Liver (tissue), 9 donors: ENCODE measurements around the gene TTC34. TPM values are rescaled to one million over a fixed set of nuclear protein-coding genes. Genes with fewer than 3 reads are reported as not detected.
"Not testable (repeated sequence)": the region's sequence is repeated elsewhere in the genome, so short reads cannot be mapped to it uniquely, and the experiment has no call there.

ENCODE experiments used
- DNase-seq: peaks from one replicate; pipeline ENCODE4 v3.0.0-alpha.2; 2017; ENCODE audit warnings: low spot score
- H3K27ac ChIP-seq, 2 donors: one replicate each; pipeline ENCODE4 v1.7.0; 2013; ENCODE audit warnings: inconsistent platforms in 2 of 2, low read length in 2 of 2, control low read depth in 1 of 2, low read depth in 1 of 2, mild to moderate bottlenecking in 1 of 2
- H3K27me3 ChIP-seq, 4 donors: one replicate each; pipeline versions ENCODE4 v1.6.1 to v1.7.0; 2013; ENCODE audit warnings: low read length in 3 of 4, inconsistent platforms in 1 of 4, mild to moderate bottlenecking in 1 of 4, moderate library complexity in 1 of 4; ENCODE audit not compliant: control insufficient read depth in 4 of 4, insufficient read depth in 4 of 4
- H3K36me3 ChIP-seq, 4 donors: one replicate each; pipeline versions ENCODE4 v1.6.1 to v1.7.0; 2013; ENCODE audit warnings: low read length in 3 of 4, mild to moderate bottlenecking in 3 of 4, low read depth in 1 of 4, moderate library complexity in 1 of 4; ENCODE audit not compliant: control insufficient read depth in 4 of 4, insufficient read depth in 3 of 4
- H3K4me1 ChIP-seq, 4 donors: one replicate each; pipeline versions ENCODE4 v1.6.1 to v1.7.0; 2013; ENCODE audit warnings: low read length in 3 of 4, mild to moderate bottlenecking in 3 of 4, moderate library complexity in 1 of 4; ENCODE audit not compliant: control insufficient read depth in 4 of 4, insufficient read depth in 4 of 4
- H3K4me3 ChIP-seq, 3 donors: one replicate each; pipeline versions ENCODE4 v1.6.1 to v1.7.0; 2013; ENCODE audit warnings: low read length in 3 of 3, control low read depth in 1 of 3, low read depth in 1 of 3, mild to moderate bottlenecking in 1 of 3
- H3K9ac ChIP-seq, 2 donors: one replicate each; pipeline ENCODE4 v1.7.0; 2013; ENCODE audit warnings: low read length in 2 of 2, mild to moderate bottlenecking in 2 of 2, moderate library complexity in 2 of 2, control low read depth in 1 of 2, low read depth in 1 of 2
- H3K9me3 ChIP-seq, 4 donors: one replicate each; pipeline versions ENCODE4 v1.6.1 to v1.7.0; 2013; ENCODE audit warnings: low read length in 3 of 4; ENCODE audit not compliant: control insufficient read depth in 4 of 4
- ATF3 ChIP-seq: IDR thresholded peaks from 2 replicates; pipeline ENCODE4 v1.6.1; 2016; ENCODE audit warnings: antibody characterized with exemption
- EGR1 ChIP-seq, 2 donors: IDR thresholded peaks; 2 replicates each; pipeline ENCODE4 v1.6.1; 2016 to 2018; ENCODE audit warnings: antibody characterized with exemption in 2 of 2, low read depth in 2 of 2
- FOXA1 ChIP-seq: IDR thresholded peaks from 2 replicates; pipeline ENCODE4 v1.6.1; 2016; ENCODE audit warnings: antibody characterized with exemption
- GABPA ChIP-seq, 2 donors: IDR thresholded peaks in 1 of 2; conservative IDR thresholded peaks in 1 of 2; 2 replicates each; pipeline ENCODE4 v1.6.1; 2016; ENCODE audit warnings: antibody characterized with exemption in 2 of 2, mild to moderate bottlenecking in 1 of 2, moderate library complexity in 1 of 2
- HNF4A ChIP-seq, 2 donors: conservative IDR thresholded peaks; 2 replicates each; pipeline ENCODE4 v1.6.1; 2016; ENCODE audit warnings: antibody characterized with exemption in 2 of 2, mild to moderate bottlenecking in 2 of 2
- HNF4G ChIP-seq: IDR thresholded peaks from 2 replicates; pipeline ENCODE4 v1.6.1; 2016; ENCODE audit warnings: antibody characterized with exemption
- JUND ChIP-seq, 2 donors: IDR thresholded peaks; 2 replicates each; pipeline ENCODE4 v1.6.1; 2016; ENCODE audit warnings: antibody characterized with exemption in 2 of 2
- NR2F2 ChIP-seq: IDR thresholded peaks from 2 replicates; pipeline ENCODE4 v1.6.1; 2016; ENCODE audit warnings: antibody characterized with exemption
- RAD21 ChIP-seq, 2 donors: IDR thresholded peaks; 2 replicates each; pipeline ENCODE4 v1.6.1; 2016; ENCODE audit warnings: antibody characterized with exemption in 2 of 2, mild to moderate bottlenecking in 2 of 2
- REST ChIP-seq: IDR thresholded peaks from 2 replicates; pipeline ENCODE4 v1.6.1; 2016; ENCODE audit warnings: antibody characterized with exemption, mild to moderate bottlenecking
- RXRA ChIP-seq, 2 donors: IDR thresholded peaks; 2 replicates each; pipeline ENCODE4 v1.6.1; 2017 to 2018; ENCODE audit warnings: antibody characterized with exemption in 2 of 2, mild to moderate bottlenecking in 1 of 2
- SP1 ChIP-seq: IDR thresholded peaks from 2 replicates; pipeline ENCODE4 v1.6.1; 2018; ENCODE audit warnings: antibody characterized with exemption, mild to moderate bottlenecking
- TAF1 ChIP-seq: conservative IDR thresholded peaks from 2 replicates; pipeline ENCODE4 v1.6.1; 2016; ENCODE audit warnings: antibody characterized with exemption, mild to moderate bottlenecking
- YY1 ChIP-seq: IDR thresholded peaks from 2 replicates; pipeline ENCODE4 v1.6.1; 2016; ENCODE audit warnings: antibody characterized with exemption, mild to moderate bottlenecking
- WGBS: extraction: QIAGEN DNeasy Blood & Tissue Kit; methylation state at CpG from one replicate; pipeline ENCODE4 v1.1.7; 2013; 5-methylcytosine and 5-hydroxymethylcytosine counted together
- polyA plus RNA-seq, 2 donors: library from polyadenylated mRNA; stranded (reverse) in 1 of 2; unstranded in 1 of 2; fragments of 200-250 nt in 1 of 2; fragments of >200 nt in 1 of 2; fragmentation: Nextera tagmentation in 1 of 2; extraction: Ambion mirVana in 1 of 2; gene quantifications; one replicate each; pipeline versions ENCODE4 v1.2.1 to v1.2.3, GENCODE V29; 2013 to 2015
- total RNA-seq, 2 donors: library from RNA; depleted of rRNA; stranded (reverse); fragments of >200 nt; gene quantifications; one replicate each; pipeline ENCODE4 v1.2.3, GENCODE V29; 2014
- TF ChIP-seq, protein P1 (sequence below): IDR thresholded peaks from 2 replicates; pipeline ENCODE4 v1.6.1; 2016; ENCODE audit warnings: antibody characterized with exemption
- TF ChIP-seq, protein P2 (sequence below): fragments of 150-350 bp; IDR thresholded peaks from 2 replicates; pipeline ENCODE4 v1.5.1; 2017; ENCODE audit warnings: improper control_type of control experiment, low read depth, low read length; ENCODE audit not compliant: missing input control
- donor health status: healthy.
- donor health status: healthy.
- donor health status: healthy.
- donor health status: healthy.
- donor health status: healthy.

The TTC34 gene
- total and polyA plus RNA-seq, 4 donors: 0.01 to 0.25 (median 0.08) TPM; not detected in 1

DNA sequence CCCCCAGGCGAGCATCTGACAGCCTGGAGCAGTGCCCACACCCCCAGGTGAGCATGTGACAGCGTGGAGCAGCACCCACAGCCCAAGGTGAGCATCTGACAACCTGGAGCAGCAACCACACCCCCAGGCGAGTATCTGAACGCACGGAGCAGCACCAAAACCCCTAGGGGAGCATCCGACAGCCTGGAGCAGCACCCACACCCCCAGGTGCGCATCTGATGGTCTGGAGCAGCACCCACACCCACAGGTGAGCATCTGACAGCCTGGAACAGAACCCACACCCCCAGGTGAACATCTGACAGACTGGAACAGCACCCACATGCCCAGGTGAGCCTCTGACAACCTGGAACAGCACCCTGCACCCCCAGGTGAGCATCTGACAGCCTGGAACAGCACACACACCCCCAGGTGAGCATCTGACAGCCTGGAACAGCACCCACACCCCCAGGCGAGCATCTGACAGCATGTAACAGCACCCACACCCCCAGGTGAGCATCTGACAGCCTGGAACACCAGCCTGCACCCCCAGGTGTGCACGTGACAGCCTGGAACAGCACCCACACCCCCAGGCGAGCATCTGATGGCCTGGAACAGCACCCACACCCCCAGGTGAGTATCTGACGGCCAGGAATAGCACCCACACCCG is 148.4 kb downstream of the TTC34 start:
- H3K9me3 ChIP-seq, H3K9ac ChIP-seq, DNase-seq, H3K4me1 ChIP-seq, H3K27ac ChIP-seq, H3K27me3 ChIP-seq, H3K4me3 ChIP-seq, H3K36me3 ChIP-seq: not testable (repeated sequence)
- 26% methylated on average over 12 of the region's 12 CpGs for WGBS

DNA sequence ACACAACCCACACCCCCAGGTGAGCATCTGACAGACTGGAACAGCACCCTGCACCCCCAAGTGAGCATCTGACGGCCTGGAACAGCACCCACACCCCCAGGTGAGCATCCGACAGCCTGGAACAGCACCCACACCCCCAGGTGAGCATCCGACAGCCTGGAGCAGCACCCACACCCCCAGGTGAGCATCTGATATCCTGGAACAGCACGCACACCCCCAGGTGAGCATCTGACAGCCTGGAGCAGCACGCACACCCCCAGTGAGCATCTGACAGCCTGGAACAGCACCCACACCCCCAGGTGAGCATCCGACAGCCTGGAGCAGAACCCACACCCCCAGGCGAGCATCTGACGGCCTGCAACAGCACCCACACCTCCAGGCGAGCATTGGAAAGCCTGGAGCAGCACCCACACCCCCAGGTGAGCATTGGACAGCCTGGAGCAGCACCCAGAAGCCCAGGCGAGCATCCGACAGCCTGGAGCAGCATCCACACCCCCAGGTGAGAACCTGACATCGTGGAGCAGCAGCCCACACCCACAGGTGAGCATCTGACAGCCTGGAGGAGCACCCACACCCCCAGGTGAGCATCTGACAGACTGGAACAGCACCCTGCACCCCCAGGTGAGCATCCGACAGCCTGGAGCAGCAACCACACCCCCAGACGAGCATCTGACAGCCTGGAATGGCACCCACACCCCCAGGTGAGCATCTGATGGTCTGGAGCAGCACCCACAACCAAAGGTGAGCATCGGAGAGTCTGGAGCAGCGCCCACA is 149.2 kb downstream of the TTC34 start:
- WGBS: 35% methylated on average over 16 of the region's 16 CpGs
- not testable (repeated sequence) for H3K27me3 ChIP-seq, H3K36me3 ChIP-seq, H3K4me3 ChIP-seq, H3K9ac ChIP-seq, H3K4me1 ChIP-seq, H3K9me3 ChIP-seq, H3K27ac ChIP-seq, DNase-seq

DNA sequence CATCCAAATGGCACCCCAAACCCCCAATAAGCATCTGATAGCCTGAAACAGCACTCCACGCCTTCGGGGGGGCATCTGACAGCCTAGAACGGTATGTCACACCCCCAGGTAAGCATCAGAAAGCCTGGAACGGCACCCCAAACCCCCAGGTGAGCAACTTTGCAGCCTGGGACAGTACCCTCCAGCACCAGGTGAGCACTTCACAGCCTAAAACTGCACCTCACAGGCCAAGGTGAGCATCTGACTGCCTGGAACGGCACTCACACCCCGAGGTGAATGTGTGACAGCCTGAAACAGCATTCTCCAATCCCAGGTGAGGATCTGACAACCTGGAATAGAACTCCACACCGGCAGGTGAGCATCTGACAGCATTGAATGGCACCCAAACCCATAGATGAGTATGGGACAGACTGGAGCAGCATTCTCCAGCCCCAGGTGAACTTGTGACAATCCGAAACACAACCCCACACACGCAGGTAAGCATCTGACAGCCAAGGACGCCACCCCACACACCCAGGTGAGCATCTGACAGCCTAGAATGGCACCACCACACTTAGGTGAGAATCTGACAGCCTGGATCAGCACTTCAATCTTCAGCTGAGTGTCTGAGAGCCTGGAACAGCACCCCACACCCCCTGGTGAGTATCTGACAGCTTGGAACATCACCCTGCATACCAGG is 150.4 kb downstream of the TTC34 start:
- no peaks in the 10 kb centered on the region for H3K36me3 ChIP-seq
- no peak for TF ChIP-seq SP1
- no peak for TF ChIP-seq GABPA (IDR thresholded peaks at IDR 0.05 in 1 of 2, conservative IDR thresholded peaks at IDR 0.05 in 1 of 2)
- no peak for TF ChIP-seq YY1
- DNase-seq: no peak
- 39% methylated on average over 10 of the region's 10 CpGs for WGBS
- no peak overlapping the region for H3K9ac ChIP-seq
- H3K4me3 ChIP-seq: no peak overlapping the region
- peaks cover 1 to 9% (median 4%) of the 10 kb centered on the region in 4 donors for H3K27me3 ChIP-seq
- peaks cover 4 to 8% (median 5%) of the 10 kb centered on the region in 4 donors for H3K9me3 ChIP-seq
- H3K4me1 ChIP-seq: no peaks in the 10 kb centered on the region
- no peak overlapping the region for H3K27ac ChIP-seq

- Histone ChIP-seq H3K9me3 (peaks cover 3 to 8% (median 5%) of the 10 kb centered on the region in 4 donors), H3K36me3 (no peaks in the 10 kb centered on the region), H3K4me1 (peaks cover 5 to 16% (median 11%) of the 10 kb centered on the region in 4 donors), H3K9ac (no peak overlapping the region), H3K4me3 (no peak overlapping the region), H3K27ac (no peak overlapping the region), H3K27me3 (no peaks in the 10 kb centered on the region)
- no peak for DNase-seq
- 67% methylated on average over 5 of the region's 5 CpGs for WGBS
- TF ChIP-seq FOXA1: no peak
- TF ChIP-seq EGR1 (IDR thresholded peaks at IDR 0.05; ENCODE audit: low read depth in 2 of 2): no peak
- TF ChIP-seq SP1: no peak
- no peak for TF ChIP-seq GABPA (IDR thresholded peaks at IDR 0.05 in 1 of 2, conservative IDR thresholded peaks at IDR 0.05 in 1 of 2)
- TF ChIP-seq JUND (IDR thresholded peaks at IDR 0.05): no peak
- TF ChIP-seq, protein P1, sequence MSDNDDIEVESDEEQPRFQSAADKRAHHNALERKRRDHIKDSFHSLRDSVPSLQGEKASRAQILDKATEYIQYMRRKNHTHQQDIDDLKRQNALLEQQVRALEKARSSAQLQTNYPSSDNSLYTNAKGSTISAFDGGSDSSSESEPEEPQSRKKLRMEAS: no peak
- no peak for TF ChIP-seq TAF1
- TF ChIP-seq REST: no peak
- TF ChIP-seq, protein P2, sequence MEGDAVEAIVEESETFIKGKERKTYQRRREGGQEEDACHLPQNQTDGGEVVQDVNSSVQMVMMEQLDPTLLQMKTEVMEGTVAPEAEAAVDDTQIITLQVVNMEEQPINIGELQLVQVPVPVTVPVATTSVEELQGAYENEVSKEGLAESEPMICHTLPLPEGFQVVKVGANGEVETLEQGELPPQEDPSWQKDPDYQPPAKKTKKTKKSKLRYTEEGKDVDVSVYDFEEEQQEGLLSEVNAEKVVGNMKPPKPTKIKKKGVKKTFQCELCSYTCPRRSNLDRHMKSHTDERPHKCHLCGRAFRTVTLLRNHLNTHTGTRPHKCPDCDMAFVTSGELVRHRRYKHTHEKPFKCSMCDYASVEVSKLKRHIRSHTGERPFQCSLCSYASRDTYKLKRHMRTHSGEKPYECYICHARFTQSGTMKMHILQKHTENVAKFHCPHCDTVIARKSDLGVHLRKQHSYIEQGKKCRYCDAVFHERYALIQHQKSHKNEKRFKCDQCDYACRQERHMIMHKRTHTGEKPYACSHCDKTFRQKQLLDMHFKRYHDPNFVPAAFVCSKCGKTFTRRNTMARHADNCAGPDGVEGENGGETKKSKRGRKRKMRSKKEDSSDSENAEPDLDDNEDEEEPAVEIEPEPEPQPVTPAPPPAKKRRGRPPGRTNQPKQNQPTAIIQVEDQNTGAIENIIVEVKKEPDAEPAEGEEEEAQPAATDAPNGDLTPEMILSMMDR: no peak
- TF ChIP-seq RAD21 (IDR thresholded peaks at IDR 0.05): no peak
- TF ChIP-seq ATF3: no peak
- no peak for TF ChIP-seq HNF4G
- TF ChIP-seq YY1: no peak
- no peak for TF ChIP-seq HNF4A (conservative IDR thresholded peaks at IDR 0.05)
- TF ChIP-seq NR2F2: no peak
- TF ChIP-seq RXRA (IDR thresholded peaks at IDR 0.05): no peak
Observed at GRCh38 chr1:2646837-2647236, 154.7 kb downstream of the TTC34 start.
